ENCODE data around the gene PFDN4. TPM values are rescaled to one million over a fixed set of nuclear protein-coding genes. Genes with fewer than 3 reads are reported as not detected.

The PFDN4 gene
- total and polyA plus RNA-seq, 2 of the 13 experiments (the other 11 are each of a cell fraction or from before 2014, with no cell fraction given), result 59.8 to 227 TPM

DNA sequence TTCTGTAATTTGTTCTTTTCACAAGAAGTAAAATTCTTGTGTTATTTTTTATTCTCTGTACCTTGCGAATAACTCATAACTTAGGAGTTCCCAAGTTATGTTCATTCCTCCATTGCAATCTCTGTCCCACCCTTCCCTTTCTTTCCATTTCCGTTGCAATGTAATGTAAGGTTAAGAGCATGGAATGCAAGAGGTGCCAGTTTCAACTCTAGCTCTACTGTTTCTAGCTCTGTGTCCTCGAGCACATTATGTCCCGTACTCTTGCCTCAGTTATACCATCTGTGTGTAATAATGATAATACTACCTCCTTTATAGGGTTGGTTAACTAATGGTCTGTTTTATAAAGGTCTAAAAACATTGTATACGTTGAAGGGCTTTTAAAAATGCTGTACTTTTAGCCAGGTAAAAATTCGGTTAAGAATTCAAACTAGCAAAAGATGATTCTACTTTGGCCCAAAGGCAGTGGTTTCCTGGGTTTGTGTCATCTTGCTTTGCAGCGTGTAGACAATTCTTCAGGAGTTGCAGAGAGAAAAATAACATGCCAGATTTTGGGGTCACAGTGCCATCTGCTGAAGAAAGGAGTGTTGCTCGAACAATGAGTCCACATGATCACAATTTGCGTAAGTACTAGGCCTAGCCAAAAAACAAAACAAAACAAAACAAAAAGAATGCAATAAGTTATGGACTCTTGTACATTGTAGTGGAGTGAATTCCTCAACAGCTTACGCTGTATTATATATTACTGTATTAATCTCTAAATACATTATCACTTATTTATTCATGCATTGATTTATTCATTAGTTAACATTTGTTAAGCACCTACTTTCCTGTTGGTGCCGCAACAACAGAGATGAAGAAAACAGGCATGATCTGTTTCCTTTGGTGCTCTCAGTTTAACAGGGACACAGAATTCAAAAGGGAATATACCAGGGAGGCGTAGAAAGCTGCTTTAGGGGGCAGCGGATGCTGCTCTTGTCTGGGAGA lies 10.0 kb upstream of the PFDN4 start (continued):
- TF ChIP-seq, protein P1, sequence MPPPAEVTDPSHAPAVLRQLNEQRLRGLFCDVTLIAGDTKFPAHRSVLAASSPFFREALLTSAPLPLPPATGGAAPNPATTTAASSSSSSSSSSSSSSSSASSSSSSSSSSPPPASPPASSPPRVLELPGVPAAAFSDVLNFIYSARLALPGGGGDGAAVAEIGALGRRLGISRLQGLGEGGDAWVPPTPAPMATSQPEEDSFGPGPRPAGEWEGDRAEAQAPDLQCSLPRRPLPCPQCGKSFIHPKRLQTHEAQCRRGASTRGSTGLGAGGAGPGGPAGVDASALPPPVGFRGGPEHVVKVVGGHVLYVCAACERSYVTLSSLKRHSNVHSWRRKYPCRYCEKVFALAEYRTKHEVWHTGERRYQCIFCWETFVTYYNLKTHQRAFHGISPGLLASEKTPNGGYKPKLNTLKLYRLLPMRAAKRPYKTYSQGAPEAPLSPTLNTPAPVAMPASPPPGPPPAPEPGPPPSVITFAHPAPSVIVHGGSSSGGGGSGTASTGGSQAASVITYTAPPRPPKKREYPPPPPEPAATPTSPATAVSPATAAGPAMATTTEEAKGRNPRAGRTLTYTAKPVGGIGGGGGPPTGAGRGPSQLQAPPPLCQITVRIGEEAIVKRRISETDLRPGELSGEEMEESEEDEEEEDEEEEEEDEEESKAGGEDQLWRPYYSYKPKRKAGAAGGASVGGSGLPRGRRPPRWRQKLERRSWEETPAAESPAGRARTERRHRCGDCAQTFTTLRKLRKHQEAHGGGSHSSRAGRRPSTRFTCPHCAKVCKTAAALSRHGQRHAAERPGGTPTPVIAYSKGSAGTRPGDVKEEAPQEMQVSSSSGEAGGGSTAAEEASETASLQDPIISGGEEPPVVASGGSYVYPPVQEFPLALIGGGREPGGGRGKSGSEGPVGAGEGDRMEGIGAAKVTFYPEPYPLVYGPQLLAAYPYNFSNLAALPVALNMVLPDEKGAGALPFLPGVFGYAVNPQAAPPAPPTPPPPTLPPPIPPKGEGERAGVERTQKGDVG (CRISPR knock-in tag; IDR thresholded peaks at IDR 0.05; ENCODE audit: borderline replicate concordance), result no peak
- TF ChIP-seq ATF5 (CRISPR knock-in tag; IDR thresholded peaks at IDR 0.05; ENCODE audit: low read depth) (no peak), ZFP90 (CRISPR knock-in tag; IDR thresholded peaks at IDR 0.05; ENCODE audit: borderline replicate concordance) (no peak), ZNF772 (CRISPR knock-in tag; IDR thresholded peaks at IDR 0.05) (no peak), ZNF607 (CRISPR knock-in tag; IDR thresholded peaks at IDR 0.05; ENCODE audit: borderline replicate concordance) (no peak), RARA (CRISPR knock-in tag; IDR thresholded peaks at IDR 0.05) (peak; percentile 31), MAFG (CRISPR knock-in tag; IDR thresholded peaks at IDR 0.05) (no peak), ZNF12 (CRISPR knock-in tag; IDR thresholded peaks at IDR 0.05) (peak; percentile 87), ZNF549 (CRISPR knock-in tag; IDR thresholded peaks at IDR 0.05) (no peak), SP5 (CRISPR knock-in tag; IDR thresholded peaks at IDR 0.05; ENCODE audit: borderline replicate concordance, low read depth) (no peak), ZNF30 (CRISPR knock-in tag; IDR thresholded peaks at IDR 0.05) (no peak), MEF2D (CRISPR knock-in tag; IDR thresholded peaks at IDR 0.05) (no peak), ATAD3A (CRISPR knock-in tag; IDR thresholded peaks at IDR 0.05) (no peak), NKX3-1 (CRISPR knock-in tag; IDR thresholded peaks at IDR 0.05) (no peak), DZIP1 (CRISPR knock-in tag; IDR thresholded peaks at IDR 0.05) (no peak), FOSL2 (CRISPR knock-in tag; IDR thresholded peaks at IDR 0.05) (peak; percentile 54; the same call in 1 of the 2 replicates), GABPB1 (CRISPR knock-in tag; IDR thresholded peaks at IDR 0.05) (no peak), U2AF1 (optimal IDR thresholded peaks at IDR 0.05; ENCODE audit: low read depth, low read length) (no peak), ZNF563 (CRISPR knock-in tag; IDR thresholded peaks at IDR 0.05) (no peak), PAF1 (CRISPR knock-in tag; IDR thresholded peaks at IDR 0.05) (no peak)
- TF ChIP-seq, protein P2, sequence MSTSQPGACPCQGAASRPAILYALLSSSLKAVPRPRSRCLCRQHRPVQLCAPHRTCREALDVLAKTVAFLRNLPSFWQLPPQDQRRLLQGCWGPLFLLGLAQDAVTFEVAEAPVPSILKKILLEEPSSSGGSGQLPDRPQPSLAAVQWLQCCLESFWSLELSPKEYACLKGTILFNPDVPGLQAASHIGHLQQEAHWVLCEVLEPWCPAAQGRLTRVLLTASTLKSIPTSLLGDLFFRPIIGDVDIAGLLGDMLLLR (CRISPR knock-in tag; IDR thresholded peaks at IDR 0.05), result no peak
